Measurements from ENCODE around the gene EPS15.
"Not testable (repeated sequence)": the region's sequence is repeated elsewhere in the genome, so short reads cannot be mapped to it uniquely, and the experiment has no call there.

EPS15 gene

DNA sequence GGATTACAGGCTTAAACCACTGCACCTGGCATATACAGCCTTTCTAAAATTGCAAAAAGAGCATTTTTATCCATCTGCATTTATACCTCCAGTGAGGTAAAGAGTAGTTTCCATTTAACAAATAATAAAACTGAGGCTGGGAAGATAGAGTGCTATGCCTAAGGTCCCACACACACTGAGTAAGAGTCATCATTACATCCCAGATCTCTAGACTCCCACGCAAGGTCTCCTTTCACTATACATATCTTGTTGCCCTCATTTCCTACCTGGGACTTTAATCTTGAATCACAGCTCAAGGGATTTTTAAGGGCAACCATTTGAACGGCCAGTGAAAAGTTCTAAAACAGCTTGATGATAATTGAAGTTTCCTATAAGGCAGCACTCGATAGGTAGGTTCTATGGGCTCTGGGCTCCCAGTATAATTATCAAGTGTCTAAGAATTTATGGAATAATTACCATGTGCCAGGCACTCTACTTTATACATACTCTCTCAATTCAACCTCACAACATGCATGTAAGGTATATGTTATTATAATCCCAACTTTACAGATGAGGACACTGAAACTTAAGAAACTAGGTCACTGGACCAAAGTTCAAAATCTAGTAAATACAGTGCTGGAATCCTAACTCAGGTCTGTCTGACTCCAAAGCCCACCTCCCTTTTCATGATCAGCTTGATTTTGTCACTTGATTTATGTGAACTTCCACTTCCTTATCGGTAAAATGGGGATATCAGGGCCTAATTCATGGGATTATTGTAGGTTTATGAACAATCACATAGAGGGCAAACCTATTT lies 23.3 kb upstream of the EPS15 start:
- DNase-seq, result no peak

GRCh38 chr1:51541313-51542050 lies 22.4 kb upstream of the EPS15 start:
- no peak for DNase-seq

DNA sequence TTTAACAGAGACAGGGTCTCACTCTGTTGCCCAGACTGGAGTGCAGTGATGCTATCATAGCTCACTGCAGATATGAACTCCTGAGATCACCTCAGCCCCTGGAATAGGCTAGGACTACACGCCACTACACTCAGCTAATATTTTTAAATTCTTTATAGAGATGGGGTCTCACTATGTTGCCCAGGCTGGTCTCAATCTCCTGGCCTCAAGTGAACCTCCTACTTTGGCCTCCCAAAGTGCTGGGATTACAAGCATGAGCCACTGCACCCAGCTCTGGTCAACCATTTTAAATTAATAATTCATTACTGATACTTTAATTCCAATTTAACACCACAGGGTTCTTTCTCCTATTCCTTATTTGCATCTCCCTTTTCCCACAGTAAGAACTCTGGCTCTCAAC lies 18.5 kb upstream of the EPS15 start:
- DNase-seq, result no peak

GRCh38 chr1:51535006-51535592 lies 16.0 kb upstream of the EPS15 start:
- peak; percentile 47 for DNase-seq

GRCh38 chr1:51534447-51534846 lies 15.4 kb upstream of the EPS15 start:
- no peak for DNase-seq

GRCh38 chr1:51532853-51533252 lies 13.8 kb upstream of the EPS15 start:
- DNase-seq, result no peak

GRCh38 chr1:51530447-51530846 lies 11.4 kb upstream of the EPS15 start:
- DNase-seq, result not testable (repeated sequence)

DNA sequence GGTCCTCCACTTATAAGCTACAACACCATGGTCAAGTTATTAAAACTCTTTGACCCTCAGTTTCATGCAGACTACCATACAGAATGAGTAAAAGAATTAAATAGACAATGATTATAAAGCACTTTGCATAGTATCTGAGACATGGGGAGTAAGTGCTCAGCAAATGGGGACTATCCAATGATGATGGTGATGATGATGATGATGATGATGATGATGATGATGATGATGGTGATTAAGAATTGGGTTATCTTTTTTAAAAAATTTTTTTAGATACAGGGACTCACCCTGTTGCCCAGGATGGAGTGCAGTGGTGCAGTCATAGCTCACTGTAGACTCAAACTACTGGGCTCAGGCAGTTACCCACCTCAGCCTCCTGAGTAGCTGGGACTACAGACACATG lies 8.1 kb upstream of the EPS15 start:
- DNase-seq, result no peak

DNA sequence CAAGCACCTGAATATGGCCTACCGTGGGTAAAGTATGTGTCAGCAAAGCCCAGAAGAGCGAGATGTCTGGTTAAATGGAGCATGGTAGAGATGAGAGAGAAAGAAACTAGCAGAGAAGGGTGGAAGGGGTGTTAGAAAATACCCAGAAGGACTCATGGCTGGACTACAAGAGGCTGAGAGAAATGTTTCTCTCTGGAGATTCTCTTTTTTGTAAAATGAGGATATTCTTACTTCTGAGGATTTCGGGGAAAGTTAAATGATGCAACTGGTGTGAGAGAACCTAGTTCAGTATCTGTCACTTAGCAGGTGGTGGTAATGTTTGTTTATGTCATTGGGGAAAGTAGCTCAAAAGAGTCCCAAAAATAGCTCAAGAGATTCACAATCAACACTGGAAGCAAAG lies 7.2 kb upstream of the EPS15 start:
- no peak for DNase-seq

DNA sequence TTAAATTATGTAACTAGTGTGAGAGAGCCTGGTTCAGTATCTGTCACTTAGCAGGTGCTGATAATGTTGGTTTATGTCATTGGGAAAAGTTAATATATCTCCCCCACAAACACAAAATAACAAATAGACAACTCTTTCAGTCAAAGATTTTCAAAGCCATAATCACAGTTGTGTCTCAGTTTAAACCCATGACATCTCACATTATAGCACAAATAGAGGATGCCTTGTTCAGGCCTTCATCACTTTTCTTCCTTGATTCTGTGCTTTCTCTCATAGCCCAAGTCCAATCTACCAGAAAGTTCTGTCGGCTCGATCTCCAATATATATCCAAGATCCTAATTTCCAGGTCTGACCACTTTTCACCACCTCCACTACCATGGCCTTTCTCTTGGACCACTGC lies 6.2 kb upstream of the EPS15 start:
- DNase-seq, result no peak

DNA sequence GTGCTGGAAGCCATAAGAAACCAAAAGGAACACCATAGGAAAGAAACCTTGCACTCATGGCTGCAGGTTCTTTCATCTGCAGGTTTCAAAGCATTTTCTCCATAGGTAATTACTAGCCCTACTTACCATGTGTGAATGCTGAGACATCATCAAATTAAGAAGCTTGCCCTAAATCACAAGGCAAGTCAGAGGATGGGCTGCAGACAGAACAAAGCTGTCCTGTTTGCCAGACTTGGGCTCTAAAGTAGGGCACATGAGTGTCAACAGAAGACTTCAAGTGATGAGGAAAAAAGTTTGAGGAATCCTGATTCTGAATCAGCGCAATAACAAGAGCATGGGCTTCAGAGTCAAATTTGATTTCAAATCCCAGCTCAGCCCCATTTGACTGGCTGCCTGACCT lies 5.8 kb upstream of the EPS15 start:
- DNase-seq, result no peak

GRCh38 chr1:51523931-51524330 lies 4.9 kb upstream of the EPS15 start:
- no peak for DNase-seq

- DNase-seq, result no peak
Measured at GRCh38 chr1:51520700-51521248, 1.7 kb upstream of the EPS15 start.

DNA sequence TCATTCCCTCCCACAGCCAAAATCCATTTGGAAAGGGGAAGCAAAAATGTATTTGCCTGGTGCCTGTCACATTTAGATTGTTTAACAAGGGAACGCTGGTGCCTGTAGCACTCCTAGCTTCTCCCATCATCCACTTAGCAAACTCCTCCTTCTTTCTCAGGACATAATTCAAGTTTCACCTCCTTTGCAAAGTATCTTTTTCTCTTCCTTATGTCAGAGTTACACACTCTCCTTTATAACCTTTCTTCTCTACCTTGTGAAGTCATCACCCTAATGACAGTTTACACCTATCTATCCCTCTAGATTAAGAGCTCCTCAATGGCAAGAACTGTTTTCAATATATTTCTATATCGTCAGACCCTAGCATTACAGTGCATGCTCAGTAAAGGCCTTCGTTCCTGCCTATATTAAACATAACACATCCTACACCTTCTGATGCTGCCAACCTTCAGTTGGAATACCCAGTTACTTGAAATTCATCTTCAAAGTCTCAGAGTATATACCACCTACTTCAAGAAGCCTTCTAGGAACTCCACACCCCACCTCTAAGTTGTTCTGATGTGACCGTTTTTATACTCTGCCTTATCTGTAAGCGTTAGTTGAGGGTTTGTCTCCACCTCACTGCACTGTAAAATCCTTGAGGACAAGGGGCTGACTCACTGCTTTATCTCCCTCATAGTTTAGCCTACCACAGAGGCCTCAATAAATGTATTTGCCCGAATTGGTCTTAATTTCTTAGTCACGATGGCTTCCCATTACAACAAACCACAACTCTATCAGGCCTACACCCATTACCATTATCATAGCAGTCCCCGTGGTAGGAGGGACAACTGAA lies 1.0 kb upstream of the EPS15 start:
- DNase-seq, result no peak

DNA sequence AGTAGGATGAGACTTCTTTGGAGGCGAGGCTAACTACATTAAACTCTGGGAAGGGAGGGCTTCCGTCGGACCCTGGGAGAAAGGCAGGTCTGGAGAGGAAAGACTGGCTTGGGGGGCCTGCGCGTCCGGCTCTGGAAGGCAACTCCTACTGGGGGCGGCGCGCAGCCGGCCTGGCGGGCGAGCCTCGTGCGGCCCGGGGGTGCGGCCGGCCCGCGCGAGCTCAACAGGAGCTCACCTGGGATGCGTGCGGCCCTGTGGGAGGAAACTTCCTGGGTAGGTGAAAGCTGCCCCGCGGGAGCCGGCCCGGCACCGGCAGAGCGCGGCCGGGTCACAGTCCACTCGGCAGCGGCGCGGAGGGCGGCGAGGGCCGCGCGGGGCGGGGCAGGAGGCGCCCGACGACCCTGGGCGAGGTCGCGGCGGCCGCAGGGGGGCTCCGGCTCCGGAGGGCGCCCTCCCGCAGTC lies 449 bp downstream of the EPS15 start:
- DNase-seq, result peak; percentile 64

- DNase-seq, result peak; percentile 43
Measured at GRCh38 chr1:51518033-51518585, 957 bp downstream of the EPS15 start.

GRCh38 chr1:51517361-51518032 lies 1.6 kb downstream of the EPS15 start:
- peak; percentile 23 for DNase-seq

DNA sequence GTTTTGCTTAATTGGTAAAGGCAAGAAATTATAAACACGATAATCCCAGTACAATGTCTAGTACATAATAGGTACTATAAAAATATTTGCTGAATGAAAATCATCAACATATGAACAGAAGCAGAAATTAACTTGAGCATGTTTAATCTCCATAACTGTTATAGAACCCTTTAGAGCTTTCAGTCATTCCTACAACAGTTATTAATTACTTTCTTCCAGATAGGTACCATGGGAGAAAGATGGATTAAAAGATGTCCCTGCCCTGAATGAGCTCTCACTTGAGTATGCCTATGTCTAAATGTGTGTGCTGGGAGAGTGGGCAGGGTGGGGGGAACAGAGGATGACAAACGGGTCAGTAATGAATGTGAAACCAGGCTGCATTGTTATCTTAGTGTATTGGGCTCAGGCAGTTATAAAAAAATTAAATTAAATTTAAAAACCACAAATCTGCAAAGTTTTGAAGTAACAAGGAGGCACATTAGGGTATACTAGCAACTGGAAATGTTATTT lies 2.4 kb downstream of the EPS15 start:
- DNase-seq, result no peak

- DNase-seq, result no peak
Measured at GRCh38 chr1:51515982-51516648, 3.0 kb downstream of the EPS15 start.

GRCh38 chr1:51515312-51515960 lies 3.6 kb downstream of the EPS15 start:
- no peak for DNase-seq

Data from femur (tissue), 1 donor.